ENCODE results near the gene PLA2G4E. TPM values are rescaled to one million over a fixed set of nuclear protein-coding genes. Genes with fewer than 3 reads are reported as not detected.

Gene PLA2G4E
- total and polyA plus RNA-seq, 2 experiments from 2014 or later: not detected

- no peak for TF ChIP-seq REST (IDR thresholded peaks at IDR 0.05; ENCODE audit: unreplicated experiment)
- TF ChIP-seq ZNF114 (CRISPR knock-in tag; IDR thresholded peaks at IDR 0.05): no peak
- no peak for TF ChIP-seq POLR2AphosphoS5 (IDR thresholded peaks at IDR 0.05; ENCODE audit: low read depth)
- no peak for TF ChIP-seq EZH2 (IDR thresholded peaks at IDR 0.05; ENCODE audit: low read depth, unreplicated experiment)
- TF ChIP-seq CTCF (conservative IDR thresholded peaks at IDR 0.05; ENCODE audit: low read depth in 2 of 2): no peak
- no peak for TF ChIP-seq CREB1 (CRISPR knock-in tag; IDR thresholded peaks at IDR 0.05; ENCODE audit: low read depth)
These were observed 44.2 kb upstream of the PLA2G4E start (continued) for GRCh38 chr15:42065033-42065432.

- Histone ChIP-seq H3K27me3 (ENCODE audit: insufficient read depth) (no peaks in the 10 kb centered on the region), H3F3A (replicated peaks; ENCODE audit: low read depth) (no peaks in the 10 kb centered on the region), H3K36me3 (ENCODE audit: insufficient read depth) (no peaks in the 10 kb centered on the region), H3K79me2 (replicated peaks; ENCODE audit: insufficient read depth) (no peaks in the 10 kb centered on the region), H4K20me1 (replicated peaks; ENCODE audit: insufficient read depth) (no peaks in the 10 kb centered on the region), H3K4me2 (no peak overlapping the region), H3K4me1 (ENCODE audit: insufficient read depth) (no peaks in the 10 kb centered on the region), H3K4me3 (no peak overlapping the region), H3K27ac (ENCODE audit: low read depth) (no peak overlapping the region), H2AFZ (no peak overlapping the region), H3K9me2 (ENCODE audit: insufficient read depth) (no peaks in the 10 kb centered on the region)
- H3K4me1 Mint-ChIP-seq: peaks cover 5% of the 10 kb centered on the region
- H3K9me3 Mint-ChIP-seq: no peaks in the 10 kb centered on the region
- TF ChIP-seq REST (IDR thresholded peaks at IDR 0.05; ENCODE audit: unreplicated experiment): no peak
- TF ChIP-seq ZNF331 (CRISPR knock-in tag; IDR thresholded peaks at IDR 0.05; ENCODE audit: low read depth): no peak
- no peak overlapping the region for H3K4me3 Mint-ChIP-seq
- peaks cover 2% of the 10 kb centered on the region for H3K27me3 Mint-ChIP-seq (ENCODE audit: insufficient read depth, low read depth, poor library complexity)
- no peaks in the 10 kb centered on the region for H3K36me3 Mint-ChIP-seq (ENCODE audit: low read depth)
- ATAC-seq (no peak), DNase-seq (ENCODE audit: low spot score) (no peak)
- no peak overlapping the region for H3K27ac Mint-ChIP-seq
These were observed 43.4 kb upstream of the PLA2G4E start for GRCh38 chr15:42064271-42064670.
